GM18507 (cell line): Measurements from ENCODE around the gene HCK.

ENCODE experiments used
- DNase-seq: peaks from one replicate; pipeline ENCODE4 v3.0.0; 2011; ENCODE audit warnings: low read depth; ENCODE audit not compliant: insufficient read length; ENCODE audit errors: extremely low spot score
- FAIRE-seq: peaks from 2 replicates; lab custom pipeline; 2011; peaks lifted over from hg19 to GRCh38; lab: Jason Lieb, UNC

HCK gene

DNA sequence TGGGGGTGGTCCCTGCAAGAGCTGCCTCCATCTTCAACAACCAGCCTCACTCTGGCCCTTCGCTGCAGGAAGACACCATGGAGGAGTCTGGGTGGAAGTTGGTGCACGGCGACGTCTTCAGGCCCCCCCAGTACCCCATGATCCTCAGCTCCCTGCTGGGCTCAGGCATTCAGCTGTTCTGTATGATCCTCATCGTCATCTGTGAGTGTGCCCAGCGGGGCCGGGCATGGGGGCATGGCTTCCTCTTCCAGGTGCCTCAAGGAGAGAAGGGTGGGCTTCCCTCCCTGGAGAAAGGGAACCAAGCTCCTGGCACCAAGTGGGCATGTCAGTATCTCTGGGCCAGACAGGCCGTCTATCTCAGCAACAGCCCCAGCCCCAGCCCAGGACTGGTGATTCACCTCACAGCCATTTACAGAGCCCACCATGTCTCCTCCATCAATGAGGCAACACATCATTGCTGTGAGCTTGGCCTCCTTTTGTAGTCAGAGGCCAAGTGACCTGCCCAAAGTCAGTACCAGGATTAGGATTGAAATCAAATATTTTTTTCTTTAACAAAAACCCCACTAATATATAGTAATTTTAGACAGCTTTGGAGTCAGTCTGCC is 97.6 kb downstream of the HCK start:
- DNase-seq = no peak
- no peak for FAIRE-seq

DNA sequence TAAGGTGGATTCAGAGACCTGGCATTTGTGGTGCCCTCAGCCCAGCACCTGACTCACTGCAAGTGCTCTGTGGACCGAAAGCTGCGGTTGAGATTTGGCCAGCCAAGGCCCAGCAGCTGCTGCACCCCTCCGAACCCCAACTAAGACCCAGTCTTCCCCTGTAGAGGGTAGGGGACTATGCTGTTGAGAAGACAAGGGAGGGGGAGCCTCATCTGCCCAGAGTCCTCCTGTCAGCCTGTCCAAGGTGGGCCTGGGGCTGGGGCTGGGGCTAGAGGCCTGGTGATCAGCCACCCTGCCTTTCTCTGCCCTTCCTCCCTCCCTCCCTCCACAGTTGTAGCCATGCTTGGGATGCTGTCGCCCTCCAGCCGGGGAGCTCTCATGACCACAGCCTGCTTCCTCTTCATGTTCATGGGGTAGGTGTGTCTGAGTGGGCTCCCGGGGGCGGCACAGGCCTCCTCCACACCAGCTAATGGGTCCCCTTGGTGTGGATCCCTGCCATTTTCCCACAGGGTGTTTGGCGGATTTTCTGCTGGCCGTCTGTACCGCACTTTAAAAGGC is 98.3 kb downstream of the HCK start:
- no peak for FAIRE-seq
- DNase-seq = no peak
